ENCODE results near the gene GIPR. TPM values are rescaled to one million over a fixed set of nuclear protein-coding genes. Genes with fewer than 3 reads are reported as not detected.
"Not testable (repeated sequence)": the region's sequence is repeated elsewhere in the genome, so short reads cannot be mapped to it uniquely, and the experiment has no call there.

The GIPR gene
- total RNA-seq, 2 experiments from 2014 or later: 6.6 to 8.3 TPM

GRCh38 chr19:45677351-45678230, 9.6 kb downstream of the GIPR start:
- Mint-ChIP-seq H3K27ac (no peak overlapping the region), H3K4me3 (peak overlapping the region; percentile 69), H3K4me1 (ENCODE audit: low read depth) (peaks cover 20% of the 10 kb centered on the region), H3K27me3 (no peaks in the 10 kb centered on the region), H3K9me3 (no peaks in the 10 kb centered on the region), H3K36me3 (peaks cover 2% of the 10 kb centered on the region)
- POLR2A ChIA-PET: interaction anchor here (0.6 to 2.2 kb wide), 7 partner anchors 9 to 149 kb away, joined by 3 to 8 read pairs (median 4); partner anchors contain the start of genes GIPR, QPCTL and SNRPD2
- CTCF ChIA-PET: interaction anchor here (0.6 to 8.3 kb wide), 11 partner anchors 10 to 238 kb away, joined by 3 to 77 read pairs (median 4); partner anchors contain the start of genes EML2, GIPR, QPCTL and SNRPD2
- intact Hi-C loops (cut with micrococcal nuclease): loop anchor here (1.0 kb wide), 2 partner anchors 9 to 32 kb away; partner anchors contain the start of gene GIPR
- DNase-seq: peak; percentile 93

DNA sequence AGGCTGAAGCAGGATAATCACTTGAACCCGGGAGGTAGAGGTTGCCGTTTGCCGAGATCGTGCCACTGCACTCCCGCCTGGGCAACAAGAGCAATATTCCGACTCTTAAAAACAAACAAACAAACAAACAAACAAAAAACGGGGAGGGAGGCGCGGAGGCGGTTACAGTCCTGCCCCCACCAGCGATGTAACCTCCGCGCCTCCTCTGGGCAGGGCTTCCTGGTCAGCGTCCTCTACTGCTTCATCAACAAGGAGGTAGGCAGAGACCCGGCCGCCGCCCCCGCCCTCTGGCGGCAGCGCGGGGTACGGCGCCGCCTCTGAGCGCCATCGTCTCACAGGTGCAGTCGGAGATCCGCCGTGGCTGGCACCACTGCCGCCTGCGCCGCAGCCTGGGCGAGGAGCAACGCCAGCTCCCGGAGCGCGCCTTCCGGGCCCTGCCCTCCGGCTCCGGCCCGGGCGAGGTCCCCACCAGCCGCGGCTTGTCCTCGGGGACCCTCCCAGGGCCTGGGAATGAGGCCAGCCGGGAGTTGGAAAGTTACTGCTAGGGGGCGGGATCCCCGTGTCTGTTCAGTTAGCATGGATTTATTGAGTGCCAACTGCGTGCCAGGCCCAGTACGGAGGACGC, 13.5 kb downstream of the GIPR start:
- peak; percentile 93 for DNase-seq
- Mint-ChIP-seq H3K27ac (no peak overlapping the region), H3K4me1 (ENCODE audit: low read depth) (peaks cover 19% of the 10 kb centered on the region), H3K9me3 (no peaks in the 10 kb centered on the region), H3K36me3 (peaks cover 17% of the 10 kb centered on the region), H3K4me3 (peak overlapping the region; percentile 73), H3K27me3 (no peaks in the 10 kb centered on the region)
- CTCF ChIA-PET: interaction anchor here (0.6 to 8.3 kb wide), 16 partner anchors 11 to 242 kb away, joined by 3 to 77 read pairs (median 4); partner anchors contain the start of genes FBXO46, GIPR, QPCTL and RTN2
- POLR2A ChIA-PET: interaction anchor here (1.0 to 1.5 kb wide), 3 partner anchors 11 to 38 kb away, joined by 3 to 6 read pairs (median 3); partner anchors contain the start of genes QPCTL and SNRPD2
- intact Hi-C loops (cut with micrococcal nuclease): loop anchor here (1.0 to 5.0 kb wide), 2 partner anchors 11 to 36 kb away; partner anchors contain the start of gene QPCTL

GRCh38 chr19:45682117-45682516, 14.1 kb downstream of the GIPR start:
- H3K36me3 Mint-ChIP-seq: peaks cover 21% of the 10 kb centered on the region
- ChIA-PET CTCF (interaction anchor here (0.6 to 8.3 kb wide), 10 partner anchors 11 to 243 kb away, joined by 3 to 77 read pairs (median 5); partner anchors contain the start of genes FBXO46, GIPR, QPCTL and RTN2), POLR2A (interaction anchor here (1.5 kb wide), 1 partner anchor 10 kb away, joined by 6 read pairs; the partner anchor contains the start of genes QPCTL and SNRPD2)
- peak overlapping the region; percentile 6 for H3K4me3 Mint-ChIP-seq
- no peaks in the 10 kb centered on the region for H3K9me3 Mint-ChIP-seq
- DNase-seq: no peak
- no peak overlapping the region for H3K27ac Mint-ChIP-seq
- peaks cover 16% of the 10 kb centered on the region for H3K4me1 Mint-ChIP-seq (ENCODE audit: low read depth)
- intact Hi-C loops (cut with micrococcal nuclease): loop anchor here (5.0 kb wide), 1 partner anchor 35 kb away; no protein-coding TSS in a partner anchor
- no peaks in the 10 kb centered on the region for H3K27me3 Mint-ChIP-seq

GRCh38 chr19:45682908-45683307, 14.9 kb downstream of the GIPR start:
- Mint-ChIP-seq H3K4me1 (ENCODE audit: low read depth) (peaks cover 12% of the 10 kb centered on the region), H3K27ac (no peak overlapping the region), H3K36me3 (peaks cover 29% of the 10 kb centered on the region), H3K4me3 (no peak overlapping the region), H3K9me3 (no peaks in the 10 kb centered on the region), H3K27me3 (no peaks in the 10 kb centered on the region)
- ChIA-PET POLR2A (interaction anchor here (0.6 kb wide), 1 partner anchor 13 kb away, joined by 3 read pairs; no protein-coding TSS in a partner anchor), CTCF (interaction anchor here (1.5 to 8.3 kb wide), 3 partner anchors 10 to 244 kb away, joined by 3 to 77 read pairs (median 15); partner anchors contain the start of genes QPCTL, RTN2 and SNRPD2)
- intact Hi-C loops (cut with micrococcal nuclease): loop anchor here (5.0 kb wide), 1 partner anchor 34 kb away; no protein-coding TSS in a partner anchor
- no peak for DNase-seq

- H3K27ac Mint-ChIP-seq; H3K4me3 Mint-ChIP-seq; H3K4me1 Mint-ChIP-seq (ENCODE audit: low read depth); H3K9me3 Mint-ChIP-seq; H3K27me3 Mint-ChIP-seq; intact Hi-C loops (cut with micrococcal nuclease); DNase-seq: not testable (repeated sequence)
- ChIA-PET POLR2A (interaction anchor here (1.5 kb wide), 1 partner anchor 32 kb away, joined by 3 read pairs; no protein-coding TSS in a partner anchor), CTCF (interaction anchor here (1.0 kb wide), 1 partner anchor 18 kb away, joined by 3 read pairs; no protein-coding TSS in a partner anchor)
- H3K36me3 Mint-ChIP-seq: peaks cover 42% of the 10 kb centered on the region
These were observed 17.0 kb downstream of the GIPR start for GRCh38 chr19:45685045-45685444.

DNA sequence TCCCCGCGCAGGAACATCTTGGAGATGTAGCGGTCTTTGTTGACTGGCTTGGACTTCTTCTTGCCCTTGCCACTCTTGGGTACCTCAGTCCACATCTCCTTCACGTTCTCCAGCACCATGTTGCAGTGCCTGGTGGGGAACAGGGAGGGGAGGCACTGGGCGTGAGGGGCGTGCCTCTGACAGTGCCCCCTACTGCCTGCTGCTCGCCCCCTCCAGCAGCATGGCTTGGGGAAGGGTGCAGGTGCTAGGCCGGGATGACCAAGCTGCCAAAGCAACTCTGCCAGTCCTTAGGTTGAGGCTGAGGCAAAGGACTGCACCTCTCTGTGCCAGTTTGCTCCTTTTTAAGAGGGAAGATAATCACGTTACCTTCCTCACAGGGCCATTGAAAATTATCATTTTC, 19.6 kb downstream of the GIPR start:
- Mint-ChIP-seq H3K27me3 (no peaks in the 10 kb centered on the region), H3K27ac (no peak overlapping the region), H3K4me1 (ENCODE audit: low read depth) (peaks cover 11% of the 10 kb centered on the region), H3K4me3 (no peak overlapping the region), H3K9me3 (no peaks in the 10 kb centered on the region), H3K36me3 (peaks cover 45% of the 10 kb centered on the region)
- CTCF ChIA-PET: interaction anchor here (0.6 to 0.9 kb wide), 2 partner anchors 8 to 10 kb away, joined by 3 to 4 read pairs; no protein-coding TSS in a partner anchor
- POLR2A ChIA-PET: no interaction called here
- DNase-seq: no peak
- intact Hi-C loops (cut with micrococcal nuclease): no loop called here

DNA sequence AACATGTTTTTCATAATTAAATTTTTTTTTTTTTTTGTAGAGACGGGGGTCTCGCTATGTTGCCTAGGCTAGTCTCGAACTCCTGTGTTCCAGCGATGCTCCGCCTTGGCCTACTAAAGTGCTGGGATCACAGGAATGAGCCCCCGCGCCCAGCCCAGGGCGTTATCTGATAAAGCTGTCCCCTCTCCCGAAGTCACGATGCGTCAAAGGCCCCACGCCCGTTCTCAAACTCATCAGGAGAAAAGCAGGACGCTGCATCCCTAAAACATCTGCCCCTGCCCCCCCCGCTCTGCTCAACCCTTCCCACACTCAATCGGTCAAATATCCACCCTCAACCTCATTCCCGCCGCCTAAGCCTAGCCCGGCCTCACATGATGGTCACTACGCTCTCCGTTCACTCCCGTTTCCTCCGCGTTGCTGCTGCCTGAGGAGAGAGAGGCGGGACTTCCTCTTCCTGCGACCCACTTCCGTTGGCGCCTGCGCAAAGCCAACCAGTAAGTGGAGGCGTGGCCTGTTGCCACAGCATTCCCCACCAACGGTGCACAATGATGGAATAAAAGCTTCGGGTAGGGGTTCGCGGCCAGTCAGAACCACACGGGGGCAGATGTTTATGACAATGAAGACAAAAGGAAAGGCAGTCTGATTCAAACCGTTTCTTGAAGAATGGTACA, 23.6 kb downstream of the GIPR start, which contains the start of gene SNRPD2:
Gene SNRPD2, minus strand, starts transcription at position 438 of the 671 bp plus-strand sequence. Its CDS starts 65 bp downstream, at position 373.
- peaks cover 43% of the 10 kb centered on the region for H3K36me3 Mint-ChIP-seq
- H3K4me3 Mint-ChIP-seq: peak within 1 kb of the TSS; percentile 97
- H3K27ac Mint-ChIP-seq: peak within 1 kb of the TSS; percentile 94
- CTCF ChIA-PET: interaction anchor here (0.6 to 7.3 kb wide), 24 partner anchors 10 to 1098 kb away, joined by 3 to 77 read pairs (median 4); partner anchors contain the start of genes DACT3, FBXO46 and SIX5
- peaks cover 20% of the 10 kb centered on the region for H3K4me1 Mint-ChIP-seq (ENCODE audit: low read depth)
- no peaks in the 10 kb centered on the region for H3K27me3 Mint-ChIP-seq
- DNase-seq: peak; percentile 96
- POLR2A ChIA-PET: interaction anchor here (0.6 to 4.1 kb wide), 16 partner anchors 10 to 251 kb away, joined by 3 to 31 read pairs (median 4); partner anchors contain the start of genes FBXO46 and SIX5
- no peaks in the 10 kb centered on the region for H3K9me3 Mint-ChIP-seq
- intact Hi-C loops (cut with micrococcal nuclease): loop anchor here (1.0 to 5.0 kb wide), 10 partner anchors 10 to 513 kb away; partner anchors contain the start of genes BLOC1S3, FBXO46, GIPR and OPA3

DNA sequence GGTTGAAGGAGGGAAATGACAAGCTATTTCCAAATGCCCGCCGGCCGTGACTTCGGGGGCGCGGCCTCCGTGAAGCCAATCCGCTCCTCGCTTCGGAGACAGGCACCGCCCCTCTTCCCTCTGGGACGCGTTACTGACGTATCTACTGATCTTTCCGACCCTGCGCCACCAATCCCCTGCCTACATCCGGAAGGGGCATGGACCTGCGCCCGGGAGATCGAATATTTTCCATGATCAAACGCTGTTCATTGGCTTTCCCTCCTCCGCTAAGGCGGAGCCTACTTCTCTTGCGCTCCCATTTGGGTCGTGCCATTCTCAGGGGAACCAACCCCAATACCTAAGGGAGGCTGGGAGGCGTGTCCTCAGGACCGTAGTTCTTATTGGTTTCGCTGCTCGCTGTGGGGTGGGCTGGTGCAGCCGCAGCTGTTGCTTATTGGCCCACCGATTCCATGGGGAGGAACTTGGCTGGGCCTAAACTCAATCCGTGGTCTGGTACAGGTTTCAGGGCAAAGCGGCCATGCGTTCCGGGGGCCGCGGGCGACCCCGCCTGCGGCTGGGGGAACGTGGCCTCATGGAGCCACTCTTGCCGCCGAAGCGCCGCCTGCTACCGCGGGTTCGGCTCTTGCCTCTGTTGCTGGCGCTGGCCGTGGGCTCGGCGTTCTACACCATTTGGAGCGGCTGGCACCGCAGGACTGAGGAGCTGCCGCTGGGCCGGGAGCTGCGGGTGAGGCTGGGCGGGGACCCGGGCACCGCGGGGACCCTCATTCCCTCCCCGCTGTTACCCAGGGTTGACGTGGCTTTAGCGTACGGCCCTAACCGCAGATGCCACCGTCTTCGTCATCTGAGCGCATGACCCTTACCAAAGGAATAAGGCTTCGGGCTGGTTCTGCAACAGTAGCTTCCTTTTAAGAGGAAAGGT, 24.4 kb downstream of the GIPR start, which contains the start of gene QPCTL:
Gene QPCTL, plus strand, starts transcription at position 480 of the 919 bp plus-strand sequence. Its CDS starts 38 bp downstream, at position 518.
- ChIA-PET POLR2A (interaction anchor here (0.6 to 4.1 kb wide), 17 partner anchors 11 to 1245 kb away, joined by 3 to 31 read pairs (median 4); partner anchors contain the start of genes FBXO46 and SIX5), CTCF (interaction anchor here (0.6 to 7.3 kb wide), 38 partner anchors 8 to 1098 kb away, joined by 3 to 77 read pairs (median 5); partner anchors contain the start of genes DACT3, EML2, FBXO46 and OPA3)
- intact Hi-C loops (cut with micrococcal nuclease): loop anchor here (1.0 to 5.0 kb wide), 10 partner anchors 11 to 514 kb away; partner anchors contain the start of genes BLOC1S3, FBXO46, GIPR and OPA3
- H3K27ac Mint-ChIP-seq: peak within 1 kb of the TSS; percentile 94
- H3K4me3 Mint-ChIP-seq: peak within 1 kb of the TSS; percentile 97
- peaks cover 38% of the 10 kb centered on the region for H3K36me3 Mint-ChIP-seq
- H3K9me3 Mint-ChIP-seq: no peaks in the 10 kb centered on the region
- peak; percentile 99 for DNase-seq
- H3K4me1 Mint-ChIP-seq (ENCODE audit: low read depth): peaks cover 21% of the 10 kb centered on the region
- H3K27me3 Mint-ChIP-seq: no peaks in the 10 kb centered on the region

GRCh38 chr19:45693106-45693788, 25.2 kb downstream of the GIPR start:
- H3K4me3 Mint-ChIP-seq: peak overlapping the region; percentile 97
- intact Hi-C loops (cut with micrococcal nuclease): loop anchor here (5.0 kb wide), 3 partner anchors 81 to 186 kb away; partner anchors contain the start of gene VASP
- peak; percentile 85 for DNase-seq
- peaks cover 34% of the 10 kb centered on the region for H3K36me3 Mint-ChIP-seq
- H3K27me3 Mint-ChIP-seq: no peaks in the 10 kb centered on the region
- CTCF ChIA-PET: interaction anchor here (0.7 to 7.3 kb wide), 39 partner anchors 8 to 968 kb away, joined by 3 to 77 read pairs (median 5); partner anchors contain the start of genes DACT3, EML2, FBXO46 and GIPR
- H3K4me1 Mint-ChIP-seq (ENCODE audit: low read depth): peaks cover 23% of the 10 kb centered on the region
- POLR2A ChIA-PET: interaction anchor here (0.6 to 4.1 kb wide), 8 partner anchors 11 to 1244 kb away, joined by 3 to 31 read pairs (median 7); partner anchors contain the start of gene FBXO46
- peak overlapping the region; percentile 94 for H3K27ac Mint-ChIP-seq
- no peaks in the 10 kb centered on the region for H3K9me3 Mint-ChIP-seq
